Smooth muscle cell (in vitro differentiated cells): ENCODE measurements around the gene SGO2. TPM values are rescaled to one million over a fixed set of nuclear protein-coding genes. Genes with fewer than 3 reads are reported as not detected.

Experiments used
- DNase-seq: peaks from one replicate; lab custom pipeline; 2025; ENCODE audit not compliant: unreplicated experiment; lab: John Stamatoyannopoulos, UW
- H2AFZ ChIP-seq: fragments of 200-600 bp; sonication (generic); 2 replicates; pipeline ENCODE4 v1.6.0; 2016; ENCODE audit warnings: antibody characterized with exemption, low read depth, mild to moderate bottlenecking
- H3F3A ChIP-seq: fragments of 200-600 bp; sonication (generic); 2 replicates; pipeline ENCODE4 v1.6.0; 2017; ENCODE audit warnings: antibody characterized with exemption, low read depth
- H3K27ac ChIP-seq: fragments of 200-600 bp; sonication (generic); 2 replicates; pipeline ENCODE4 v1.5.1; 2016; ENCODE audit warnings: low read depth, mild to moderate bottlenecking
- H3K27me3 ChIP-seq: fragments of 200-600 bp; sonication (generic); 2 replicates; pipeline ENCODE4 v1.6.1; 2016; ENCODE audit warnings: low read depth, mild to moderate bottlenecking
- H3K36me3 ChIP-seq: fragments of 200-600 bp; sonication (generic); 2 replicates; pipeline ENCODE4 v1.5.1; 2016; ENCODE audit warnings: low read depth
- H3K4me1 ChIP-seq: fragments of 200-600 bp; sonication (generic); 2 replicates; pipeline ENCODE4 v1.5.1; 2016; ENCODE audit warnings: low read depth
- H3K4me2 ChIP-seq: fragments of 200-600 bp; sonication (generic); 2 replicates; pipeline ENCODE4 v1.6.0; 2016; ENCODE audit warnings: mild to moderate bottlenecking
- H3K4me3 ChIP-seq: fragments of 200-600 bp; sonication (generic); 2 replicates; pipeline ENCODE4 v1.5.1; 2016; ENCODE audit warnings: mild to moderate bottlenecking
- H3K79me2 ChIP-seq: fragments of 200-600 bp; sonication (generic); 2 replicates; pipeline ENCODE4 v1.6.0; 2016; ENCODE audit warnings: low read depth, mild to moderate bottlenecking
- H3K9ac ChIP-seq: fragments of 200-600 bp; sonication (generic); 2 replicates; pipeline ENCODE4 v1.6.0; 2016; ENCODE audit warnings: low read depth
- H3K9me3 ChIP-seq: fragments of 200-600 bp; sonication (generic); replicated peaks from 2 replicates; pipeline ENCODE4 v1.5.1; 2016; ENCODE audit warnings: low read depth
- H4K20me1 ChIP-seq: fragments of 200-600 bp; sonication (generic); 2 replicates; pipeline ENCODE4 v1.6.0; 2016; ENCODE audit warnings: low read depth
- CTCF ChIP-seq: fragments of 200-600 bp; sonication (generic); IDR thresholded peaks from 2 replicates; pipeline ENCODE4 v1.5.1; 2017; ENCODE audit warnings: borderline replicate concordance, mild to moderate bottlenecking, antibody characterized with exemption; ENCODE audit not compliant: insufficient read depth, poor library complexity, severe bottlenecking
- WGBS: methylation state at CpG from one replicate; pipeline ENCODE4 v1.1.7; 2016; ENCODE audit warnings: low lambda C conversion rate; 5-methylcytosine and 5-hydroxymethylcytosine counted together
- polyA plus RNA-seq: library from polyadenylated mRNA; unstranded; fragments of >200 nt; fragmentation: Nextera tagmentation; extraction: Ambion mirVana; gene quantifications from 2 replicates; pipeline ENCODE4 v1.2.1, GENCODE V29; 2016
- total RNA-seq: library from RNA; depleted of rRNA; stranded (reverse); fragments of >200 nt; gene quantifications from 2 replicates; pipeline ENCODE4 v1.2.3, GENCODE V29; 2014

The SGO2 gene
- total RNA-seq (7.5 and 9.6 TPM in 2 replicates), polyA plus RNA-seq (7.1 and 8.7 TPM in 2 replicates)

DNA sequence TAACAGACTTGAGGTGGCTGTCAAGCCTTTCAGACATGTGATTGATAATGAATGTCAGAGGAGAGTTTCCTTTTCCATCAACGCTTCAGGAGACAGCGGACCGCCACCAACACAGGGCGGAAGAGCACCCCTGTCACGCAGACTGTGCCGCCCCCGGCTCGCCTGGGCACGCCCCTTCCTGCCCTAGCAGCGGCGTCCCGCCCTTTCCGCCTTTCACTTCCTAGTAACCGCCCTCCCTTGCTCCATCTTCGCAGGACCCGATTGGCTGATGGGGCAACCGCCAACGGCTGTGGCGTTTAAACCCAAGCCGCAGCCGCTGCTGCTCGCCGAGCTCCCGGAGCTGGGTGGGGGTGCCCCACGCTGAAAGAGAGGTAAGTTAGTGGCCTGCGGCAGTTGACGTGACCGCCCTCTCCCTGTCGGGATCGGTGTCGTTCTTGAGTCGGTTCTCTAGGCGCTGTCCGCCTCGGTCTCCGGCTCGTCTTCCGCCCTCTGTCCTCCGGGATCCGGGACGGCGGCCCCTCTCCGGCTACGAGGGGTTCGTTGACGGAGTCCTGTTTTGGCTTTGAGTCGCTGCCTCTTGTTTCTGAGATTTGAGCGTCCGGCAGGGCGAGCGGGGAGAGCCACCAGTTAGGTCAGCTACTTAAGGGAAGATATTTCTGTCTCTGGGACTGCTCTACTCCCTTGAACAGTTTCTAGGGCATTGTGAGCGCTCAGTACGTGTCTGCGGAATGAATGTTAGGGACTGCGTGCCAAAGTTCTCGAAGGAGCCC is at the start of gene SGO2:
Gene SGO2, plus strand, starts transcription at position 326 of the 770 bp plus-strand sequence. CDS start 6,769 bp downstream, outside the sequence.
- WGBS = 2% methylated on average over 55 of the region's 56 CpGs
- no peaks in the 10 kb centered on the region for H3F3A ChIP-seq

DNA sequence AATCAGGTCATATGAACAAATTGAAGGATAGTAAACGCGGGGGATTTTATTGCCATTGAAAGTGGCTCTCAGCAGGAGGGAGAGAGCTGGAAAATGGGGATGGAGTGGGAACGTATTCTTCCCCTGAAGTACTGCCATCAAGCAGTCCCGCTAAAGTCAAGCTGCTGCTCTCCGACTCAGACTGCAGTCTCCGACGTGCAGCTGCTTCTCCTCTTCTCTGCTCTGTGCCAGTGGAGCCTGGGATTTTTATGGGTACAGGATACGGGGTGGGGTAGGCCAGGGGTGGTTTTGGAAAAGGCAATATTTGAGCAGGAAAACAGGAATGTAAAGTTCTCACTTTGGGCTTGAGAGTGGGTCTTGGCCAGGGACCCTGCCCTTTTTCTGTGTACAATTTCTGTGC is 49.2 kb upstream of the SGO2 start:
- 84% methylated on average over 8 of the region's 8 CpGs for WGBS
- Histone ChIP-seq H3K27ac (no peak overlapping the region), H3F3A (peaks cover 24% of the 10 kb centered on the region), H3K27me3 (no peaks in the 10 kb centered on the region), H3K4me2 (no peak overlapping the region), H3K9me3 (no peaks in the 10 kb centered on the region), H4K20me1 (no peaks in the 10 kb centered on the region), H3K36me3 (peaks cover 20% of the 10 kb centered on the region), H3K4me3 (no peak overlapping the region), H2AFZ (no peak overlapping the region), H3K79me2 (no peaks in the 10 kb centered on the region), H3K9ac (no peak overlapping the region), H3K4me1 (no peaks in the 10 kb centered on the region)
- no peak for DNase-seq
- no peak for TF ChIP-seq CTCF

More for the DNA sequence above, at the start of gene SGO2:
- no peaks in the 10 kb centered on the region for H3K4me1 ChIP-seq
- peaks cover 10% of the 10 kb centered on the region for H3K27me3 ChIP-seq
- peak within 1 kb of the TSS; percentile 94 for H2AFZ ChIP-seq
- peaks cover 23% of the 10 kb centered on the region for H3K79me2 ChIP-seq
- peak within 1 kb of the TSS; percentile 56 for H3K27ac ChIP-seq
- no peaks in the 10 kb centered on the region for H3K9me3 ChIP-seq
- peak within 1 kb of the TSS; percentile 83 for H3K4me3 ChIP-seq
- H3K4me2 ChIP-seq = peak within 1 kb of the TSS; percentile 84
- no peaks in the 10 kb centered on the region for H3K36me3 ChIP-seq
- no peak for TF ChIP-seq CTCF
- peak; percentile 69 for DNase-seq
- H4K20me1 ChIP-seq = no peaks in the 10 kb centered on the region
- peak within 1 kb of the TSS; percentile 79 for H3K9ac ChIP-seq

DNA sequence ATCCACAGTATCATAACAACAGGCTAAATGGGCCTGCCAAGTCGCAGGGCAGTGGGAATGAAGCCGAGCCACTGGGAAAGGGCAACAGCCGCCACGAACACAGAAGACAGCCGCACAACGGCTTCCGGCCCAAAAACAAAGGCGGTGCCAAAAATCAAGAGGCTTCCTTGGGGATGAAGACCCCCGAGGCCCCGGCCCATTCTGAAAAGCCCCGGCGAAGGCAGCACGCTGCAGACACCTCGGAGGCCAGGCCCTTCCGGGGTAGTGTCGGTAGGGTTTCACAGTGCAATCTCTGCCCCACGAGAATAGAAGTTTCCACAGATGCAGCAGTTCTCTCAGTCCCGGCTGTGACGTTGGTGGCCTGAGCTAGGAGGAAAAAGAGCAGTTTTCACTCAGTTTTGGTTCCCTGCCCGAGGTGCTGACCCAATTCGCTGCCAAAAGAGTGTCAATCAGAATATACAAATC is 48.3 kb upstream of the SGO2 start:
- H3K4me3 ChIP-seq = no peak overlapping the region
- no peaks in the 10 kb centered on the region for H3K79me2 ChIP-seq
- H3K4me1 ChIP-seq = no peaks in the 10 kb centered on the region
- no peak for TF ChIP-seq CTCF
- no peaks in the 10 kb centered on the region for H4K20me1 ChIP-seq
- no peak overlapping the region for H2AFZ ChIP-seq
- H3K9ac ChIP-seq = no peak overlapping the region
- DNase-seq = no peak
- no peaks in the 10 kb centered on the region for H3K27me3 ChIP-seq
- peaks cover 20% of the 10 kb centered on the region for H3K36me3 ChIP-seq
- no peak overlapping the region for H3K4me2 ChIP-seq
- peaks cover 24% of the 10 kb centered on the region for H3F3A ChIP-seq
- no peak overlapping the region for H3K27ac ChIP-seq
- no peaks in the 10 kb centered on the region for H3K9me3 ChIP-seq
- 97% methylated on average over 21 of the region's 21 CpGs for WGBS
